Measurements from ENCODE around the gene ACACA. TPM values are rescaled to one million over a fixed set of nuclear protein-coding genes. Genes with fewer than 3 reads are reported as not detected.

The ACACA gene
- total RNA-seq, 1 donor, result 89.4 TPM

DNA sequence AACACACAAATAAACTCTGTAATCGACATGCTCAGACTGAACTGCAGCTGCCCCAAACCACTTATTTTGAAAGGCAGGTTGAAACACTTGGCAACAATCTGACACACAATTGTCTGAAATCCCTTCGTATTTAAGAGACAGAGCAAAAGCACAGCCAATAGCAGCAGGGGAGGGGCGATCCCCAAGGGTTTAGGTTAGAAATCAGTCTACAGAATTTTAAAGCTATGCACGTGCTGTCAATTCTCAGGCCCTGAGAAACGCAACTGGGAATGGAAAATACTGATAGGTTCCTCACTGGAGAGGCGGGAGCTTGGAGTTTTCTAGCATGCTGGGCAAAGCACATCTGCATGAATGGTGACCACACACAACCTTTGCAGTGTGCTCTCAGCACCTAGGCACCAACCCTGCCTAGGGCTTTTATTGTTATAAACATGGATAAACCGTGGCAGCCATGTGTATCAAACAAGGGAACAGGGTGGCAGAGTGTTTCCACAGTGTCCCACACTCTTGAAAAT is 289.9 kb downstream of the ACACA start:
- H3K4me3 ChIP-seq (ENCODE audit: low read depth, low read length), result no peak overlapping the region
- no peak for DNase-seq (ENCODE audit: low read depth)
- TF ChIP-seq, protein P1, sequence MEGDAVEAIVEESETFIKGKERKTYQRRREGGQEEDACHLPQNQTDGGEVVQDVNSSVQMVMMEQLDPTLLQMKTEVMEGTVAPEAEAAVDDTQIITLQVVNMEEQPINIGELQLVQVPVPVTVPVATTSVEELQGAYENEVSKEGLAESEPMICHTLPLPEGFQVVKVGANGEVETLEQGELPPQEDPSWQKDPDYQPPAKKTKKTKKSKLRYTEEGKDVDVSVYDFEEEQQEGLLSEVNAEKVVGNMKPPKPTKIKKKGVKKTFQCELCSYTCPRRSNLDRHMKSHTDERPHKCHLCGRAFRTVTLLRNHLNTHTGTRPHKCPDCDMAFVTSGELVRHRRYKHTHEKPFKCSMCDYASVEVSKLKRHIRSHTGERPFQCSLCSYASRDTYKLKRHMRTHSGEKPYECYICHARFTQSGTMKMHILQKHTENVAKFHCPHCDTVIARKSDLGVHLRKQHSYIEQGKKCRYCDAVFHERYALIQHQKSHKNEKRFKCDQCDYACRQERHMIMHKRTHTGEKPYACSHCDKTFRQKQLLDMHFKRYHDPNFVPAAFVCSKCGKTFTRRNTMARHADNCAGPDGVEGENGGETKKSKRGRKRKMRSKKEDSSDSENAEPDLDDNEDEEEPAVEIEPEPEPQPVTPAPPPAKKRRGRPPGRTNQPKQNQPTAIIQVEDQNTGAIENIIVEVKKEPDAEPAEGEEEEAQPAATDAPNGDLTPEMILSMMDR (IDR thresholded peaks at IDR 0.05; ENCODE audit: insufficient read depth, low read depth, low read length), result no peak

- no peak overlapping the region for H3K4me3 ChIP-seq (ENCODE audit: low read depth, low read length)
- TF ChIP-seq, protein P1 (IDR thresholded peaks at IDR 0.05; ENCODE audit: insufficient read depth, low read depth, low read length), result no peak
- no peak for DNase-seq (ENCODE audit: low read depth)
These were observed 295.3 kb downstream of the ACACA start for GRCh38 chr17:37111329-37111728.

DNA sequence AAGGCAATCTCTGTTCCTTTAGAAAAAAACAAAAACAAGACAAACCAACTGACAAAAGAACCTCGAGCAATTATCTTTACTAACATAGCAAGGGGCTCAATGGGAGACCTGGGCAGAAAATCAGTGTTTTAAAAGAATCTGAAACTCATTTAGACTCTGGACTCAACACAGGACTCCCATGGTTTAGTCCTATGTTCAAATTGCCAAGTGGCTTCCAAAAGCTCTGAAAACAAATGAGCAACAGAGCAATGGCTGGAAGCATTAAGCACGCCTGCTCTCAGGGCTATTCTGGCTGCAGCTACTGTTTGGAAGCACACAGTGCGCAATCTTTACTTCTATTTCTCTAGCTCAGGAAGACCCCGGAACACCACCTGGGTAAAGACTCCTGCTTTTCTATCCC is 295.9 kb downstream of the ACACA start:
- no peak overlapping the region for H3K4me3 ChIP-seq (ENCODE audit: low read depth, low read length)
- TF ChIP-seq, protein P1 (IDR thresholded peaks at IDR 0.05; ENCODE audit: insufficient read depth, low read depth, low read length), result no peak
- DNase-seq (ENCODE audit: low read depth), result no peak

- no peak overlapping the region for H3K4me3 ChIP-seq (ENCODE audit: low read depth, low read length)
- no peak for DNase-seq (ENCODE audit: low read depth)
- TF ChIP-seq, protein P1 (IDR thresholded peaks at IDR 0.05; ENCODE audit: insufficient read depth, low read depth, low read length), result no peak
These were observed 296.6 kb downstream of the ACACA start for GRCh38 chr17:37109731-37110710.

DNA sequence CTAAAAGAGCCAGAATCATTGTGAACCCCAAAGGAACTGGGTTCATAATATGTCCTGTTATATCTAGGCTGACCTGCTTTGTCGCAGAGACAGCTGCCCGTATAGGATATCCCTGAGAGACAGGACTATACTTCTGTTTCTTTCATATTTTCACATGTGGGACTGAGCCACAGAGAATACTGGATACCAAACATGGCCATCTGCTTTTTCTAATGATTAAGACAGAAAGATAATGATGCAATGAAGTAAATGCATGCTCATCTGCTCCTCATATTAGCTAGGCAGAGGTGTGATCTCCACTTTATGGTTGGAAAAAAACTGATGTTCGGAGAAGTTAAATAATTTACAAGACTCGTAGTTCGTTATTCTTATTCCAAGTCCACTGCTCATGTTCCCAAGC is 297.5 kb downstream of the ACACA start:
- H3K4me3 ChIP-seq (ENCODE audit: low read depth, low read length), result no peak overlapping the region
- DNase-seq (ENCODE audit: low read depth), result no peak
- TF ChIP-seq, protein P1 (IDR thresholded peaks at IDR 0.05; ENCODE audit: insufficient read depth, low read depth, low read length), result no peak

DNA sequence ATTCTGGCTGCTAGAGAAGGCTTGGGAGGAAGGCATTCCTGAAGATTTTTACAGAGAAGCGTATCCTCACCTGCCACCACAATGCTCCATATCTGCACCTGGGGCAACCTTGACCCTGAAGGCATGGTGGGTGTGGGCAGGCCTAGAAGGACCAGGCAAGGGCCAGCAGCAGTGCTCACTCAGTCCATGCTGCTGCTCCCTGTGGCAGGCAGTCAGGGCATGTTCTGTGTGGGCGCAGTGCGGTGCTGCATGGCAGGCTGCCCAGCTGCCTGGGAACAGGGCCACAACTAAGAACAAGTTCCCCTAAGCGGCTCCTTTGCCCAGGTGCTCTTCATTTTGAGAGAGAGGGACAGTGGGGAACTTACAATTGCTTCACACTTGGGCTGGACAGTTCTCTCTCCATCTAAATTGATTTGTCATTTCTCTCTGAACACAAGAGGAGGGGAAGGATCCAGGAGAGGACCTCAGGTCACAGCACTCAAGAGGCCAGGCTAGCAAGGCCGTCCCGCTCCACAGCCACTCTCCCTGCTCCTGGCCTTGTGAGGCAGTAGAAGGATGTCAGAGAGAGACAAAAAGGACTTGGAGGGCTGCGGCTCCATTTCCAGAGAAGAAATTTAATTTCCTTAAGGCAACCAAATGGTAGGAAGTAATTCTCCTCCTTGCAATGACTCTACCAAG is 299.1 kb downstream of the ACACA start:
- TF ChIP-seq, protein P1 (IDR thresholded peaks at IDR 0.05; ENCODE audit: insufficient read depth, low read depth, low read length), result no peak
- H3K4me3 ChIP-seq (ENCODE audit: low read depth, low read length), result no peak overlapping the region
- DNase-seq (ENCODE audit: low read depth), result no peak

Measured in fibroblast of villous mesenchyme (primary cell).